SJSA1 (cell line): ENCODE results near the gene MYOM1. TPM values are rescaled to one million over a fixed set of nuclear protein-coding genes. Genes with fewer than 3 reads are reported as not detected.
"Not testable (repeated sequence)": the region's sequence is repeated elsewhere in the genome, so short reads cannot be mapped to it uniquely, and the experiment has no call there.

Experiments
- DNase-seq, 2 experiments: peaks; one replicate each; pipeline ENCODE4 v3.0.0-alpha.2; 2015 to 2020; ENCODE audit warnings: low spot score in 2 of 2, low read depth in 1 of 2
- H3K27ac ChIP-seq: fragments of 250-450 bp; sonication (Bioruptor Pico); 2 replicates; pipeline ENCODE4 v1.5.1; 2020; ENCODE audit warnings: mild to moderate bottlenecking, moderate library complexity
- H3K27me3 ChIP-seq: fragments of 250-450 bp; sonication (Bioruptor Pico); replicated peaks from 2 replicates; pipeline ENCODE4 v1.5.1; 2020; ENCODE audit warnings: mild to moderate bottlenecking, moderate library complexity
- H3K36me3 ChIP-seq: fragments of 250-450 bp; sonication (Bioruptor Pico); 2 replicates; pipeline ENCODE4 v1.5.1; 2020; ENCODE audit warnings: mild to moderate bottlenecking
- H3K4me1 ChIP-seq: fragments of 250-450 bp; sonication (Bioruptor Pico); replicated peaks from 2 replicates; pipeline ENCODE4 v1.6.1; 2021; ENCODE audit warnings: mild to moderate bottlenecking
- H3K4me3 ChIP-seq: fragments of 250-450 bp; sonication (Bioruptor Pico); 2 replicates; pipeline ENCODE4 v1.5.1; 2020; ENCODE audit warnings: mild to moderate bottlenecking
- H3K9me3 ChIP-seq: fragments of 250-450 bp; sonication (Bioruptor Pico); replicated peaks from 2 replicates; pipeline ENCODE4 v1.5.1; 2020; ENCODE audit warnings: mild to moderate bottlenecking
- total RNA-seq: library from RNA; depleted of rRNA; stranded (reverse); fragments of >200 nt; shearing (Covaris generic); gene quantifications from 2 replicates; pipeline ENCODE4 v1.2.3, GENCODE V29; 2014

Gene MYOM1
- total RNA-seq, 1 experiment from 2014 or later, result not detected

- no peaks in the 10 kb centered on the region for H3K4me1 ChIP-seq
Measured at GRCh38 chr18:3221496-3221895, 1.7 kb upstream of the MYOM1 start.

GRCh38 chr18:3220868-3221267 is 1.1 kb upstream of the MYOM1 start:
- H3K4me1 ChIP-seq, H3K27ac ChIP-seq, H3K27me3 ChIP-seq, H3K36me3 ChIP-seq, H3K4me3 ChIP-seq, DNase-seq, H3K9me3 ChIP-seq: not testable (repeated sequence)

More at GRCh38 chr18:3221496-3221895, 1.7 kb upstream of the MYOM1 start:
- 0 out of 2 replicates have a peak, but pooled peaks cover 5% of the 10 kb centered on the region for H3K27me3 ChIP-seq
- DNase-seq, result no peak
- no peak overlapping the region for H3K27ac ChIP-seq
- H3K36me3 ChIP-seq, result no peaks in the 10 kb centered on the region
- no peak overlapping the region for H3K4me3 ChIP-seq
- H3K9me3 ChIP-seq, result no peaks in the 10 kb centered on the region

GRCh38 chr18:3219241-3219630 is 532 bp downstream of the MYOM1 start:
- no peak overlapping the region for H3K4me3 ChIP-seq
- no peak for DNase-seq
- no peak overlapping the region for H3K27ac ChIP-seq
- no peaks in the 10 kb centered on the region for H3K4me1 ChIP-seq
- H3K9me3 ChIP-seq, result no peaks in the 10 kb centered on the region
- no peaks in the 10 kb centered on the region for H3K36me3 ChIP-seq
- 0 out of 2 replicates have a peak, but pooled peaks cover 5% of the 10 kb centered on the region for H3K27me3 ChIP-seq

GRCh38 chr18:3218819-3219218 is 949 bp downstream of the MYOM1 start:
- DNase-seq, result no peak
- Histone ChIP-seq H3K4me3 (no peak overlapping the region), H3K27ac (no peak overlapping the region), H3K9me3 (no peaks in the 10 kb centered on the region), H3K4me1 (no peaks in the 10 kb centered on the region), H3K36me3 (no peaks in the 10 kb centered on the region), H3K27me3 (0 out of 2 replicates have a peak, but pooled peaks cover 5% of the 10 kb centered on the region)

GRCh38 chr18:3217948-3218647 is 1.7 kb downstream of the MYOM1 start:
- Histone ChIP-seq H3K27ac (no peak overlapping the region), H3K4me1 (no peaks in the 10 kb centered on the region), H3K4me3 (no peak overlapping the region), H3K27me3 (0 out of 2 replicates have a peak, but pooled peaks cover 3% of the 10 kb centered on the region), H3K36me3 (no peaks in the 10 kb centered on the region), H3K9me3 (no peaks in the 10 kb centered on the region)
- DNase-seq, result no peak

- no peak for DNase-seq
- Histone ChIP-seq H3K4me1 (peaks cover 2% of the 10 kb centered on the region), H3K27me3 (no peaks in the 10 kb centered on the region), H3K4me3 (no peak overlapping the region), H3K9me3 (no peaks in the 10 kb centered on the region), H3K36me3 (no peaks in the 10 kb centered on the region), H3K27ac (no peak overlapping the region)
Measured at GRCh38 chr18:3216987-3217386, 2.8 kb downstream of the MYOM1 start.

- no peaks in the 10 kb centered on the region for H3K27me3 ChIP-seq
- no peak overlapping the region for H3K27ac ChIP-seq
- no peaks in the 10 kb centered on the region for H3K9me3 ChIP-seq
- no peaks in the 10 kb centered on the region for H3K36me3 ChIP-seq
- H3K4me3 ChIP-seq, result no peak overlapping the region
- H3K4me1 ChIP-seq, result peaks cover 21% of the 10 kb centered on the region
- DNase-seq, result no peak
Measured at GRCh38 chr18:3214855-3215637, 4.7 kb downstream of the MYOM1 start.

- H3K36me3 ChIP-seq, result no peaks in the 10 kb centered on the region
- DNase-seq, result no peak
- H3K9me3 ChIP-seq, result no peaks in the 10 kb centered on the region
- H3K4me3 ChIP-seq, result no peak overlapping the region
- no peaks in the 10 kb centered on the region for H3K27me3 ChIP-seq
- peaks cover 30% of the 10 kb centered on the region for H3K4me1 ChIP-seq
- H3K27ac ChIP-seq, result no peak overlapping the region
Measured at GRCh38 chr18:3213300-3214059, 6.3 kb downstream of the MYOM1 start.

- Histone ChIP-seq H3K27me3 (no peaks in the 10 kb centered on the region), H3K4me3 (no peak overlapping the region), H3K27ac (no peak overlapping the region), H3K4me1 (peaks cover 33% of the 10 kb centered on the region), H3K36me3 (no peaks in the 10 kb centered on the region), H3K9me3 (no peaks in the 10 kb centered on the region)
- no peak for DNase-seq
Measured at GRCh38 chr18:3212657-3213056, 7.1 kb downstream of the MYOM1 start.

GRCh38 chr18:3211236-3211992 is 8.4 kb downstream of the MYOM1 start:
- no peak overlapping the region for H3K4me3 ChIP-seq
- peaks cover 34% of the 10 kb centered on the region for H3K4me1 ChIP-seq
- no peaks in the 10 kb centered on the region for H3K9me3 ChIP-seq
- H3K27me3 ChIP-seq, result no peaks in the 10 kb centered on the region
- H3K27ac ChIP-seq, result 0 out of 2 replicates have a peak overlapping the region, but pooled peaks have one; percentile 6
- no peaks in the 10 kb centered on the region for H3K36me3 ChIP-seq
- peak in 1 of 2 experiments; percentile 38 for DNase-seq

- Histone ChIP-seq H3K36me3 (no peaks in the 10 kb centered on the region), H3K4me1 (peaks cover 34% of the 10 kb centered on the region), H3K27ac (peak overlapping the region; percentile 32), H3K9me3 (no peaks in the 10 kb centered on the region), H3K27me3 (no peaks in the 10 kb centered on the region), H3K4me3 (no peak overlapping the region)
- peak; percentile 58 to 68 for DNase-seq
Measured at GRCh38 chr18:3209859-3210569, 9.8 kb downstream of the MYOM1 start.

GRCh38 chr18:3207565-3207964 is 12.2 kb downstream of the MYOM1 start:
- Histone ChIP-seq H3K27ac (no peak overlapping the region), H3K4me3 (no peak overlapping the region), H3K9me3 (no peaks in the 10 kb centered on the region), H3K4me1 (peaks cover 34% of the 10 kb centered on the region), H3K27me3 (no peaks in the 10 kb centered on the region), H3K36me3 (no peaks in the 10 kb centered on the region)
- DNase-seq, result no peak

GRCh38 chr18:3205239-3205638 is 14.5 kb downstream of the MYOM1 start:
- Histone ChIP-seq H3K4me1 (peaks cover 15% of the 10 kb centered on the region), H3K9me3 (no peaks in the 10 kb centered on the region), H3K36me3 (no peaks in the 10 kb centered on the region), H3K27ac (no peak overlapping the region), H3K27me3 (no peaks in the 10 kb centered on the region), H3K4me3 (no peak overlapping the region)
- DNase-seq, result no peak
